Anterior cingulate cortex (tissue), 58 donors: ENCODE results near the gene EPHA8.

Experiments
- DNase-seq, 58 donors: peaks; one replicate each; lab custom pipeline; 2025; lab: John Stamatoyannopoulos, UW

The EPHA8 gene

GRCh38 chr1:22563671-22564602, 648 bp downstream of the EPHA8 start:
- no peak for DNase-seq

DNA sequence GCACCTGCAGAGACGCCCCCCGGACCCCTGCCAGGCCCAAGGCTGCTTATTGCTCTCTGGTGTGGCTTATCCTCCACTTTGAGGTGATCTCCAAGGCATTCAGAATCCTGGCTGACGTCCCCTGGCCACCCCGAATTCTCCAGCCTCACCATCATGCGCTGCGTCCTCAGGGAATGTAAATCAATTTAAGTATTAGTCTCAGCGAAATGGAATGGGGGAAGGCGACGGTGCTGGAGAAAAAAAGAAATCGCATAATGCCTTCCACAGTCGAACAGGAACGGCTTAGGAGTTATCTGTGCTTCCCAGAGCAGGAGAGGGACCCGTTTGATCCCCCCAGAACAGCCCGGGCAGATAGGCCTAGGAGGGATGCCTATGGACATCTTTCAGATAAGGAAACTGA, 2.9 kb downstream of the EPHA8 start:
- DNase-seq: no peak

GRCh38 chr1:22567197-22567596, 3.9 kb downstream of the EPHA8 start:
- no peak for DNase-seq

DNA sequence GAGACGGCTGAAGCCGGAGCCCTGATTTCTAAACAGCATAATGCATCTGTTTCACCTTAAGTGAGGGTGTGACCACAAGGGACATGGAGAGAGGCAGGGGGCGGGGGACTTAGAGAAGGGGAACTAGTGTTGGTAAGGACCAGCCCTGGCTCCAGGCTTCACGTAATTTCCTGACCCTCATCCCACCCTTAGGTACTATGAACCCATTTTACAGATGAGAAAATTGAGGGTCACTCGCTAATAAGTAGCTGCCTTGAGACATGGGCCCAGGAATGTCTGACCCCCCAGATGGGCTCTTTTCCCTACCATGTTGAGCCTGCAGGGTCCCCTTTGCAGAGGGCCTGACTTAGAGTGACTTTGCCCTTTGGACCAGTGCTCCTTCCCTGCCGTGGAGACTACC, 4.7 kb downstream of the EPHA8 start:
- no peak for DNase-seq

DNA sequence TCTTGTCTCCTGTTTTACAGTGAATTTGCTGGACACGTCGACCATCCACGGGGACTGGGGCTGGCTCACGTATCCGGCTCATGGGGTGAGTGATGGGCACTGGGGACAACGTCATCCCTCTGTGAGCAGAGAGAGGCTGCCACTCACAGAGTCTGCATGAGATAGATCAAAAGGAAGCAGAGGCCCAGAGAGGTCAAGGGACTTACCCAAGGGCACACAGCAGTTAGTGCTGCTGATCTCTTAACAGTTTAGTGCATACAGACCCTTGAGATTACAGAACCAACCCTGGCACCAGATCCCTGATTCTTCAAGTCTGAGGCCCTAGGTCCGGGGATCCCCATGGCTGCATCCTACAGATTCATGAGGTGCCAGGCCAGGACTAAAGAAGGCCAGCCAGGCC, 6.0 kb downstream of the EPHA8 start:
- DNase-seq: no peak

DNA sequence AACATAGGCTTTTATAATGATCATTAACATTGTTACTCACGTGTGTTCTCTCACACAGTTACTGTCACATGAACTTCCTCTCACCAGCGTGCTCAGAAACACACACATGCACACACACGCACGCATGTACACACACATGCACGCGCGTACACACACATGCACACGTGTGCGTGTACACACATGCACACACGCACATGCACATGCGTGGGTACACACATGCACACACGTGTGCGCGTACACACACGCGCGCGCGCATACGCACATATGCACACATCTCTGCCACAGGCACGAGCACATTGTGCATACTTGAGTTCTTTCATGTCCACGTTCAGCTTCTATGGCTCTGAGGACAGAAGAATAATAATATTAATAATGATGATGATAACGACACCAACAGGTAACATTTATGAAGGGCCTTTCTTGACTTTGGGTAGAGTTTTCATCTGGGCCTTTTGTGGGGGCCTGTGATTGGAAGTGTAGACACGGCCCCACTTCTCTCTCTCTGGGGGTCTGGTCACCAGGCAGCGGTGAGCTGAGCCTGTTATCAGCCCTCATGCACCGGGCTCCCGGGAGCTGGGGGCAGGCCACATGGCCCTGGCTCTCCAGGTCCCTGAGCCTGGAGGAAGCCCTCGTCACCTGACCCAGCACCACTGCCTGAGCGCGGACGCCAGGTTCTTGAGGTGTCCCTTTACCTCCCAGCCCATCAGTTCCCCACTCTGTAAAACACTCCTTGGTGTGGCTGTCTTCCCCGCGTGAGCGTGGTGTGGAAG, 7.0 kb downstream of the EPHA8 start:
- DNase-seq: no peak

DNA sequence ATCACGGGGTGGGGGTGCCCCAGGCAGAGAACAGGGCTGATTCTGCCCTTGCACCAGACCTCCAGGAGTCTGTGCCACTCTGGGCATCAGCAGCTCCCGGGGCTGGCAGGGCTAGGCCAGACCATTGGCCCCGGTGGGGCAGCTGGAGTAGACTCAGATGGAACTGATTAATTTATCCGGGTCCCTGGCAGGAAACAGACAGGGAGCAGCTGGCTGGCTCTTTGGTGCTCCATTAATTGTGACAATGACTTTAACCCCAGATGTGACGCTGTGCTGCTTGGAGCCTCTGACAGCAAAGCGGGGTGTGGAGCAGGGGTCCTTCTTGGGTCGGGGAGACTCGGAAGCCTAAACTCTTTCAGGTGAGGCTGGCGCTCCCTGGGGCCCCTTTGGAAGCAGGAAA, 9.5 kb downstream of the EPHA8 start:
- DNase-seq: no peak

- no peak for DNase-seq
Observed at GRCh38 chr1:22573237-22573636, 9.9 kb downstream of the EPHA8 start.

DNA sequence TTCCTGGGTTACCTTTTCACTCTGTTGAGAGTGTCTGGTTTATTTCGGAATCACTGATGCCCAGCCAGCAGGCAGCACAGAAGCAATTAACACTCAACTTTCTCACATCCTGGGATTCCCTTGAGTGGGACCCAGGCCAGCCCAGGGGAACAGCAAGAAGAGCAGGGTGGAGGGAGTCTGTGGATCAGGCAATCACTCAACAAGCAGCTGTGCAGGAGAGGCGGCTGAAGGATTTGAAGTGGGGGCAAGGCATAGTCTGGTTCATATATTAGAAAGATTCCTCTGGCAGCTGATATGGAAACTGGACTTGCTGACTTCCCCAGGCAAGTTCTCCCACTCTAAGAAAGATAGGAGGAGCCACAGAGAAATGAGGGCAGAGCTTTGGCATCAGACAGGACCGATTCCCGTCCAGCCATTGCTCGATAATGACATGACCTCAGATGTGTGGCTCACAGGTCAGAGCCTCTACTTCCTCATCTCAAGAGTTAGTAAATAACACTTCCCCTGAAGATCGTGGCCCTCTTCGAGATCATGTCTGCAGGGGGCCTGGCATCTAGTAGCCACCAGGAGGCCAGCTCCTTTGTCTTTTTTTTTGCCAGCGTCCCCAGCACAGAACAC, 12.4 kb downstream of the EPHA8 start:
- no peak for DNase-seq

GRCh38 chr1:22576150-22576544, 12.9 kb downstream of the EPHA8 start:
- DNase-seq: no peak

GRCh38 chr1:22576617-22577016, 13.3 kb downstream of the EPHA8 start:
- no peak for DNase-seq

GRCh38 chr1:22578732-22579361, 15.6 kb downstream of the EPHA8 start:
- DNase-seq: no peak

DNA sequence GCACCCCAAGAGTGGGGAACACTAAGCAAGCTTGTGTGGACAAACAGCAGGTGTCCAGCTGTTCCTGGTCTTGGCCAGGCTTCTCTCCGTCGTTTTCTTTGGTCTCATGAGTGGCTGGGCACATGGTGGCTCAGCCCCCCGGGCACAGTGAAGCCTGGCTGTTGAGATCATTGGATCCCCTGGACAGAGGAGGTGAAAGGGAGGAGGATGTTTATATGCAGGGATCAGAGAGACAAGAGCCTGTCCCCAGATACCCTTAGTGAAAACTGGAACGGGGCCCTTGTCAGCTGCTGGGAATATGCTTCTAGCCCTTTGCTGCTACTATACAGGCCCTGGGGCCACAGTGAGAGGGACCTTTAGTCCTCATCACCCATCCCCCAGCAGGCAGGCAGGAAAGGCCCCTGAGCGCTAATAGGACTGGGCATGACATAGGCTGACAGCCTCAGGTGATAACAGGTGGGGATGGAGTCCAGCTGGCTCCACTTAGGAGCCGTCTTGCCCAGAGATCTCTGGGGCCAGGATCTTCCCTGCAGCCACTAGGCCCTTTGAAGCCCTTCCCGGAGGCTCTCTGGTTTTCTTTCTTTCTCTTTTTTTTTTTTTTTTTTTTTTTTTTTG, 16.4 kb downstream of the EPHA8 start:
- no peak for DNase-seq

DNA sequence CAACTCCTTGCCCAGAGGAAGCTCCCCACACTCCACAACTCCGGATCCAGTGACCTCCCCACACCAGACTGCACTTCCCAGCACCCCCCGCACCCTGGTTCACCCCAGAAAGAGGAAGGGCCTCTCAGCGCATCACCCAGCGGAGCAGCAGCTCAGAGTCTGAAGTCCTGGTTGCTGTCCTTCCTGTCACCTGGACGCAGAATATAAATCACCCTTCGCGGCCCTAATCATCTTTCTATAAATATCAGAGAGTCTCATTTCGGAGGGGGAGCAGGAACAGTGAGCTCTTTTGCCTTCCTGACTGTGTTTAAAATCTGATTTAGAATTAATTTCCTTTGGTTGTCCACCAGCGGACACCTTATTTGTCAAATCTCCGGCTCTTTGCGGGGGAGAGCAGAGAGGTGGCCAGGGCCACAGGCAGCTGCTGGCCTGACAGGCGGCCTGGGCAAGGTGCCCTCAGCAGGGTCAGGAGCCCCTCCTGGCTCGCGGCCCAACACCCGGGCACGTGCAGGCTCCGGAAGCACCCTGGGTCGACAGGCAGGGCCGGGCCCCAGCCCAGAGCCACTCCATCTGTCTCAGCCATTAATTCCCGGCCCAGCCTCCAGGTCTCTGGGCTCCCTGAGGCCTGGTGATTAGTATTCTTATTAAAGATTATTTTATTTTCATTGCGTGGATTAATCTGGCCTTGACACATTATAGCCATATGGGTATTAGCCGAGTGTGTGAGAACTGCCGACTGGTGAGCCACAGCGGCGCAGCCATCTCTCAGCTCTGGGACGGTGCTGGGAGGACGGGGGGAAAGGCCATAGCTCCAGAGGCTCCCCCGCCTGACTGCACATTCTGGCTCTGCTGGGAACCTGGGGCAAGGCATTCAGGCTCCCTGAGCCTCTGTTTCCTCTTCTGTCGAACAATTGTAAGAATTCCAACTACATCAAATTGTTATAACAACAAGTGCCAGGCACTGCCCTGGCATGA, 19.7 kb downstream of the EPHA8 start:
- no peak for DNase-seq

DNA sequence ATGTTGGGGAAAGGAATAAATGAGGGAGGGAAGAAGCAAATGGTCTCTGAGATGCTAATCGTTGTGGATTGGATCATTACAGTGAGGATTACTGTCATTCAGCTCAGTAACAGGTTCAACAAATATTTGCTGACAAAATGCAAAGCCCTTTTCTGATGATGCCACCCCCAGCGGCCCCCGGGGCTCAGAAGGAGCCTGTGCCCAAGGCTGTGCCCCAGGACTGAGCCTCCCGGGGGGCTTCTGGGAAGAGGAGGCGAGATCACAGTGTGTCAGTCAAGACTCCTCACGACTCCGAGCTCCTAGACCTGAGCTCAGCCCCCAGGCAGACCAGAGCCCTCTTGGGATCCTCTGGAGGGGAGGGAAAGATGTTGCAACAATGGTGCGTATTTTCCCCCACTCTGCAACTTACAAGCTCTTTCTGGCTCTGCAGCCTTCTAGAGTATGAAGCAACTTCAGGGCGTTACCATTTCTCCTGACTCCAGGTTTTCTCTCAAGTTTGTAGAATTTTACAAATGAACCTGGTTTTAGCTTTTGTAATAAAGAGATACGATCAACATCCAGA, 20.8 kb downstream of the EPHA8 start:
- no peak for DNase-seq

GRCh38 chr1:22584970-22585369, 21.7 kb downstream of the EPHA8 start:
- no peak for DNase-seq

DNA sequence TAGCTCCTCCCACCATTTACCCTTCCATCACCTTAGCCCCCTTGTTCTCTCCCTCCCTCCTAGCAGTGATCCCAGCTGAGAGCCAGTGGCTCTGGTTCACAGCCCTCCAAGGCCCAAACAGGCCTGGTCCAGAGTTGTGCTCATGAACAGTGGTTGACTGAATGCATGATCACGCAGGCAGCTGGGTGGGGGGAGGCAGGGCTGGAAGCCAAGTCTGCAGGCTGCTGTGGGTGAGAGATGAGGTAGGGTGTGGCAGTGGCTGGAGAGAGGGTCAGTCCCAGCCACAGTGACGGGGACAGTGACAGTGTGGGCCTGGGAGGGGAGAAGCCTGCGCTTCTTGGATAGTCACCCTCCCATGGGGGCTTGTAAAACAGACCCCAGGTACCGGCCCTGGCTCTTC, 22.2 kb downstream of the EPHA8 start:
- DNase-seq: no peak

DNA sequence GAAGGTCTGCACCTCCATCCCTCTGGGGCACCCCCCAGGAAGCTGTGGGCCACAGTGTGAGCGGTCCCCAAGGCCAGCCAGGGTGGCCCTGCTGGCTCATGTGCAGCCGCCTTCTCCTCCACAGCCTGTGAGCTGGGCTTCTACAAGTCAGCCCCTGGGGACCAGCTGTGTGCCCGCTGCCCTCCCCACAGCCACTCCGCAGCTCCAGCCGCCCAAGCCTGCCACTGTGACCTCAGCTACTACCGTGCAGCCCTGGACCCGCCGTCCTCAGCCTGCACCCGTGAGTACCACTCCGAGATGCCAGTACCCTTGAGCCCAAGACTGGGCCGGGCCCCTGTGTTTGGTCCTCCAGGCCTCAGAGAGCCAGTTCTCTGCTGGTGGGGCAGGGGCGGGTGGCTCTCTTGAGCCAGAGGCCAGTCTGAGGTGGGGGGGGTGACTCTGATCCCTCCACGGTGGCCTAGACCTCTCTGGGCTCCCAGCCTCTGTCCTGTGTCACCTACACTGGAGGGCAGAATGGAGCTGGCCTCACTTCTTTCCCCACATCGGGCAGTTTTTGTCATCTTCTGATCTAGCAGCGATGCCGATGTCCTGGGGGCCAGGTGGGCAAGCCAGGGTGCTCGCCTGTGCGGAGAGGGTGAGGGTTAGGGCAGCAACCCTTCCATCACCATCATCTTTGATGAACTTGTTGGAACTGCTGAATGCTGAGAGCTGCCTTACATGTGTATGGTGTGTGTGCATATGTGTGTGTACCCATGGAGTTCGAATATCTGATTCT, 23.3 kb downstream of the EPHA8 start:
- no peak for DNase-seq
